ENCODE data around the gene FAM240B. TPM values are rescaled to one million over a fixed set of nuclear protein-coding genes. Genes with fewer than 3 reads are reported as not detected.

Gene FAM240B
- total RNA-seq, 6 experiments from 2014 or later = not detected

GRCh38 chr9:38734831-38735230, 14.9 kb upstream of the FAM240B start:
- Mint-ChIP-seq H3K4me1 (ENCODE audit: low read depth) (no peaks in the 10 kb centered on the region), H3K9me3 (peaks cover 23% of the 10 kb centered on the region), H3K27ac (no peak overlapping the region), H3K27me3 (ENCODE audit: insufficient read depth) (peaks cover 1% of the 10 kb centered on the region; the same call in 1 of the 2 replicates), H3K36me3 (ENCODE audit: low read depth) (no peaks in the 10 kb centered on the region), H3K4me3 (no peak overlapping the region)
- TF ChIP-seq CTCF (IDR thresholded peaks at IDR 0.05) = no peak
- no peak for DNase-seq

- Mint-ChIP-seq H3K4me1 (ENCODE audit: low read depth) (no peaks in the 10 kb centered on the region), H3K27me3 (ENCODE audit: insufficient read depth) (no peaks in the 10 kb centered on the region), H3K9me3 (peaks cover 23% of the 10 kb centered on the region), H3K27ac (no peak overlapping the region), H3K4me3 (no peak overlapping the region), H3K36me3 (ENCODE audit: low read depth) (no peaks in the 10 kb centered on the region)
- DNase-seq = no peak
- TF ChIP-seq CTCF (IDR thresholded peaks at IDR 0.05) = no peak
These were observed 13.6 kb upstream of the FAM240B start for GRCh38 chr9:38733503-38733902.

GRCh38 chr9:38732885-38733284, 13.0 kb upstream of the FAM240B start:
- no peak overlapping the region for H3K27ac Mint-ChIP-seq
- no peak for TF ChIP-seq CTCF (IDR thresholded peaks at IDR 0.05)
- DNase-seq = no peak
- peaks cover 23% of the 10 kb centered on the region for H3K9me3 Mint-ChIP-seq
- no peaks in the 10 kb centered on the region for H3K36me3 Mint-ChIP-seq (ENCODE audit: low read depth)
- H3K27me3 Mint-ChIP-seq (ENCODE audit: insufficient read depth) = no peaks in the 10 kb centered on the region
- no peaks in the 10 kb centered on the region for H3K4me1 Mint-ChIP-seq (ENCODE audit: low read depth)
- H3K4me3 Mint-ChIP-seq = no peak overlapping the region

GRCh38 chr9:38727497-38728001, 7.6 kb upstream of the FAM240B start:
- no peak overlapping the region for H3K27ac Mint-ChIP-seq
- H3K9me3 Mint-ChIP-seq = peaks cover 13% of the 10 kb centered on the region; the same call in 1 of the 2 replicates
- H3K27me3 Mint-ChIP-seq (ENCODE audit: insufficient read depth) = no peaks in the 10 kb centered on the region; the same call in 1 of the 2 replicates
- DNase-seq = no peak
- no peaks in the 10 kb centered on the region for H3K4me1 Mint-ChIP-seq (ENCODE audit: low read depth)
- no peaks in the 10 kb centered on the region for H3K36me3 Mint-ChIP-seq (ENCODE audit: low read depth)
- no peak overlapping the region for H3K4me3 Mint-ChIP-seq
- TF ChIP-seq CTCF (IDR thresholded peaks at IDR 0.05) = no peak

GRCh38 chr9:38724754-38725153, 4.8 kb upstream of the FAM240B start:
- Mint-ChIP-seq H3K4me1 (ENCODE audit: low read depth) (no peaks in the 10 kb centered on the region), H3K27me3 (ENCODE audit: insufficient read depth) (no peaks in the 10 kb centered on the region; the same call in 1 of the 2 replicates), H3K27ac (no peak overlapping the region), H3K4me3 (no peak overlapping the region), H3K36me3 (ENCODE audit: low read depth) (no peaks in the 10 kb centered on the region), H3K9me3 (no peaks in the 10 kb centered on the region)
- no peak for DNase-seq
- TF ChIP-seq CTCF (IDR thresholded peaks at IDR 0.05) = no peak

GRCh38 chr9:38718148-38718547, 1.8 kb downstream of the FAM240B start:
- H3K9me3 Mint-ChIP-seq = no peaks in the 10 kb centered on the region
- peaks cover 2% of the 10 kb centered on the region; the same call in 1 of the 2 replicates for H3K27me3 Mint-ChIP-seq (ENCODE audit: insufficient read depth)
- no peak overlapping the region for H3K4me3 Mint-ChIP-seq
- no peaks in the 10 kb centered on the region for H3K36me3 Mint-ChIP-seq (ENCODE audit: low read depth)
- DNase-seq = no peak
- TF ChIP-seq CTCF (IDR thresholded peaks at IDR 0.05) = no peak
- no peak overlapping the region for H3K27ac Mint-ChIP-seq
- H3K4me1 Mint-ChIP-seq (ENCODE audit: low read depth) = no peaks in the 10 kb centered on the region
